ENCODE measurements around the gene GRIN1.

GRCh38 chr9:137103206-137103999, 35.6 kb upstream of the GRIN1 start:
- TF ChIP-seq EZH2 (IDR thresholded peaks at IDR 0.05; ENCODE audit: borderline replicate concordance, control insufficient read depth, low read depth, low read length) (no peak), POLR2A (IDR thresholded peaks at IDR 0.05; ENCODE audit: low read depth, low read length) (no peak)
